Stimulated activated CD8-positive, alpha-beta memory T cell treated with anti-CD3 and anti-CD28 coated beads, Interleukin-15, amount 100 ng/mL, for 4 hours (primary cell): ENCODE measurements around the gene ZNF500.

ENCODE experiments used
- DNase-seq, 2 donors: peaks; one replicate each; pipeline ENCODE4 v3.0.0-alpha.2; 2020; ENCODE audit warnings: low read depth in 2 of 2

Gene ZNF500

DNA sequence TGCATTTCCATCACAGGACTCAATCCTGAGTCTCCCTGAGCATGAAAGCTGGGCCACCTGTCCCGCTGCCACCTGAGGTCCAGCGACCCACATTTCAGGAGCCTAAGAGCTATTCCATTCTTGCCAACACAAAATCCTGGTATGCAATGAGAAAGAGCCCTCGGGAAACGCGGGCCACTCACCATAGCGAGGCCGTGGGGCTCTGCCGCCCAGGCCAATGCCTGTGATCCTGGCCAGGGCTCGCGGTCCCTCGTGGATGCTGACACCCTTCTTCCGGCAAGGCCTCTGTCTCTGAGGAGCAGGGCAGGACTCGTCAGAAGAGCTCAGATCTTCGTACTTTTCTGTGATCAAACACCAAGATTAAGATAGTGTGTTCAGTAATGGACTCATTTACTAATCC lies 62.0 kb downstream of the ZNF500 start:
- DNase-seq = no peak

DNA sequence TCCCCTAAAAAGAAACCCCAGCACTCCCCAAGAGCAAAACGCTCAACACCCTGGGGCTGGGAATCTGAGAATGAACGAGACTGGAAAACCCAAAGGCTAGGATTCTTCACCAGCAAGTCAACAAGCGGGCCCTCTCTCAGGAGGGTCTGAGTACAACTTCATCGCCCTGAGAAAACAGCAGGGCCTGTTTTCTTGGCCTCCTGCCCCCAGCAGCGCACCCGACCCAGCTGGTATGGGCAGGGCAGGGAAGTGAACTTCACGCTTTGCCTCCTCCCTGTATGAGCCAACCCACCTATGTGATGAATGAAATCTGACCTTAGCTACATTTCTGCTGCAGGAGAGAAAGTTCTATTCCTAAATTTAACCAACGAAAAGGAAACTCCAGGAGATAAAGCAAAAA lies 62.5 kb downstream of the ZNF500 start:
- DNase-seq = no peak

DNA sequence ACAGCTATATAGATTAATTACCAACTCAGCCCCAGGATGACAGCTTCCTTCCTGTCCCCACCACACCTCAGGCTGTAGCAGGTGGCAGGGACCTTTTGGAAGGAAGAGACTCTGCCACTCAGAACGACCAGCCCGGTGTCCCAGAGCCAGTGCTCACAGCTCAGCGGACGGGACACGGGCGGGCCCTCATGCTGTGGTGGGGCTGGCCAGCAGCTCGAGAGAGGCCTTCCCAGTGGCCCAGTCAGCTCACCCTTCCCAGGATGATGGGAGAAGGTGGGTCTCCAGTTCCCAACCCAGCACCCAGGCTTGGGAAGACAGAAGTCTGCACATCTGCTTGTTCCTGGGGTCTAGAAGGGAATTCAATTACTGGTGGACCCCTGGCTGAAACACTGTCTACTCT lies 63.1 kb downstream of the ZNF500 start:
- no peak for DNase-seq

DNA sequence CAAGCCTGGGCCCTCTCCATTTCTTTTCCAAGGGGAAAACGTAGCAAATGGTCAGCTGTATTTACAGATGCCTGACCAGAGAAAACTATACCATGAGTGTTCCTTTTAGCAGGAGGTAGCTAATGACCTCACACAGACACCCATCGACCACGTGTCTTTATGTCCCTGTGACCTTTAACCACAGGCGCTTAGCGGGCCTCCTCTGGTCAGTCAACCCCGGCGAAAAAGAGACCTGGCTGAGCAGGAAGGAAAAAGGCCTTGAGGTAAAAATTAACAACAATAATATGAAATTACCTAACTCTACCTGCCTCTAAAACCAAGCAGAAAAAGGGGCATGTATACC lies 64.5 kb downstream of the ZNF500 start:
- DNase-seq = no peak

DNA sequence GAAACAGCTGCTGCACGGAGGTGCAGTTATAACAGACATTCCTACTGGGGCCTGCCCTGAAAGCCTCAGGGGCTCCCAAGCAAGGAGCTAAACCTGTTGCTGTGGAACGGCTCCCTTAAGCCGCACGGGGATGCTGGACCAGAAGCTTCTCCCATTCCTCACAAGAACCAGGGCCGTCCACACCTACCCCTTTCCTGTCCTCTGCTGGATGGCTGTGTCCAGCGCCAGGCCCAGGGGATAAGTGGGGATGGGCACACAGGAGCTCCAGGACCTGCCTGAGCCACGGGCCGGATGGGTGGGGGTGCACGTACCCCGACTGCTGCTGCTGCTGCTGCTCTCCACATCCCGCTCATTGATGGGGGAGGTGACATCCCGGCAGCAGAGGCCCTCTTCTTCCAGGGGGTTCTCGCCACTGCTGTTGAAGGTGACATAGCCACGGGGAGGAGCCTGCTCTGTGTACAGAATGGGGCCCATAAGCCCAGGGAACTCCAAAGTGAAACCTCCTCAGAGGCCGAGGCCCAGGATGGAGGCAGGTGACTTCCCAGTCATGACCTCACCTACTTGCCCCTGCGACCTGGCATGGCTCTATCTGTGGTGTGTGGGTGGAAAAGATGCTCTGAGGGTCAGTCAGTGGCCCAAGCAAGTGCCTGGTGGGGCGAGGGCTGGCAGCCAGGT lies 65.0 kb downstream of the ZNF500 start:
- no peak for DNase-seq

DNA sequence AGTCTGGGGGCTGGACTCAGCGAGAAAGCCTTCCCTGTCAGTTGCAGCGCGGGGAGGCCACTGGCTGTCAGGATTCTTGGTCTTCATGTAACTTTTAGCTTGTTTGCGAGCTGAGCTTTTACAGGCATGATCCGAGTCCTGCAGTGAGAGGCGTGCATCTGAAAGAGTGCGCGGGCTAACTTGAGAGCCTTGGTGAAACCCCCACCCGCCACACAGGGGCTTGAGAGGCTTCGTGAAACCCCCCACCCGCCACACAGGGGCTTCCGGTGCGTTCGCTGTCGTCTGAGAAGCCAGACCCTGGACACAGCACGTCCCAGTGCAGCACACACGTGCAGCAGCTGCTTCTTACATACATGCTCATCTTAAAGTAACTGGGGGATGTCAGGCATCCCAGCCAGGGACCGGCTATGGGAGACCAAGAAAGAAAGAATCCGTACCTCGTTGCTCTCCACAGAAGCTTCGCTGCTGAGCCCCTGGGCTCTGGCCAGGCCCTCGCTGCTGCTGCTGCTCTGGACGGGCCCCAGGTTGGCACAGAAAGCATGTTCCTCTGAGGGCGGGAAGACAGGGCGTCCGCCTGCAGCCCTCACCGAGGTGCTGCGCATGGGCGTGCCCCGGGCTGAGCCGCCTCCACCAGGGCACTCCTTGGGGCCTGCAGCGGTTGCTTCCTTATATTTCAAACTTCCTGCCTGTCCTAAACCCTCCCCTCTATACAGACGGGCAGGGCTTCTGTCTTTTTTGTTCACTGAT lies 65.8 kb downstream of the ZNF500 start:
- DNase-seq = no peak

DNA sequence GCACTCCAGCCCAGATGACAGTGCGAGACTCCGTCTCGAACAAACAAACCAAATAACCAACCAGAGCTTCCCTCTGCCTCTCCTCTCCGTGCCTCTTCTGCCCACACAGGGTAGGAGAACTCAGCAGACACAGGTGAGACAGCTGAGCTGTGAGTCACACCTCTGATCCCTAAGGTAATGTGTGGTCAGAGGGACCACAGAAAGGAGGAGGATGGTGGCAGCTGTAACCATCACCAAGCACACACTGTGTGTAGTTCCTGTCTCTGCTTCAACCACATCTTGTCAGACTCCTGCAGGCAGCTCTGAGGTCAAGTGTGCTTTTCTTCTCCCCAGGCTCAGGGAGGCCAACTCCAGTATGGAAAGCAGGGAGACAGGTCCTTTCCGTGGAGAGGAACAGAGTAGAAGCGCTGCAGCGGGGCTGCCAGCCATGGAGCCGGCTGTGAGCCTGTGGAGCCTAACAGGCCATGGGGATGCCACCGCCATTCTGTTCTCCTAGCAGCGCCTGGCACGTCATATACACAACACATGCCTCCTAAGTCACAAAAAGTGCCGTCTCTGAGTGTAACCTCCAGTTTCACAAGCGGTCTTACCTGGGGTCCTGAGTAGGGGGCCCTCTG lies 66.5 kb downstream of the ZNF500 start:
- DNase-seq = no peak

DNA sequence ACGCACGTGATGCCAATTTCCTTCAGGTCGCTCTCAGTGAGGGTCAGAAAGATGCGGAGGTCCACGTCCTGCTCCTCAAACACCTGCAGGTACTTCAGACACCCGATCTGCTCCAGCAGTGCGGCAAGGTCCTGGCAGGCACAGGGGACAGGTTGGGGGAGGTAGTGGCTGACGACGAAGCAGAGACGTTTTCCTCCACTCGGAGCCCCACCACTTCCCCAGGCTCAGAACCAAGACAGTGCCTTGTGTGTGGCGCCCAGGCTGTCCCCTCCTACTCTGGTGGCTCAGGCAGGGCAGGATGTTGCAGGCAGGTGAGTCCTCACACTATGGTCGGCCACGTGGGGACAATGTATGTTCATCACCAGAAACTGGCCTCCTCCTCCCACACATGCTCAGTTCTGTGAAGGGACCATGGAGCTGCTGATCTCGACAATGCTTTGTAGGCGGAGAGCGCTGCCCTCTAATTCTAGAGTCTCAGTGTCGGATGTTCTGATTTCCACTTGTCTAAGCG lies 67.9 kb downstream of the ZNF500 start:
- DNase-seq = no peak

DNA sequence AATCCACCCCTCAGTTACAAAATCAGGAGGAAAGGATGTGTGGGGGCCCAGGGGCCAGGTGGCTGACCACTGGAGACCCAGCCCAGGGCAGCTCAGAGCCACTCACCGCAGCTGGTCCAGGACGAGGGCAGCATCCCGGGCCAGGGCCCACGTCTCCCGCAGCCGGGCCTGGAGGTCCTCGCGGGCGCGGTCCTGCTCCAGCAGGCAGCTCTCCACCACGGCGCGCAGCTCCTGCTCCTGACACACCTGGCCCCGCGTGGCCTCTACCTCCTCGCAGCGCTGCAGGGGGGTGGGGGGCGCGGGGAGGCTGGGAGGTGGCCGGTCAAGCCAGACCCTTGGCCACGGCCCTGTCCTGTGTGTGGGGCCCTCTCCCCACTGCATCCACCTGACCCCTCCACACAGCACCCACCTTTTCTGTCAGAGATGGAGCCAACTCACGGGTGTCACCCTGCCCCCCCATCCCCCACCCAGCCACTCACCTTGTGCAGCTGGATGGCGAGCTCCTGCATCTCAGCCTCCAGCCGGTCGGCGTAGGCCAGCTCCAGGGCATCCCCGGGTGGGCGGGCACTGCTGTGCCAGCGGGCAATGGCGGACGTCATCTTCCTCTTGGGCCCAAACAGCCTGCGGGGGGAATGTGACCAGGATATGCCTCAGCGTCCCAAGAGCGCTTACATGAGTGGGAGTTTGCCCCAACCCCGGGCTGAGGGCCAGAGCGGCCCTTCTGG lies 68.5 kb downstream of the ZNF500 start:
- no peak for DNase-seq
